ENCODE results near the gene GZMM.

The GZMM gene

GRCh38 chr19:531753-532560 lies 11.9 kb upstream of the GZMM start, which contains the start of gene CDC34:
CDC34 (plus strand) TSS chr19:531760; CDS start chr19:531932, 172 bp downstream.
- no peak for TF ChIP-seq CTCF (conservative IDR thresholded peaks at IDR 0.05; ENCODE audit: control insufficient read depth, insufficient read depth, low read depth, low read length)
- DNase-seq (ENCODE audit: low read depth), result no peak
- peak within 1 kb of the TSS; percentile 73 for H3K4me3 ChIP-seq (ENCODE audit: control insufficient read depth, low read depth, low read length)

GRCh38 chr19:532561-533363 lies 11.1 kb upstream of the GZMM start:
- peak; percentile 60 for TF ChIP-seq CTCF (conservative IDR thresholded peaks at IDR 0.05; ENCODE audit: control insufficient read depth, insufficient read depth, low read depth, low read length)
- peak overlapping the region; percentile 73 for H3K4me3 ChIP-seq (ENCODE audit: control insufficient read depth, low read depth, low read length)
- DNase-seq (ENCODE audit: low read depth), result peak; percentile 74

- peak overlapping the region; percentile 73 for H3K4me3 ChIP-seq (ENCODE audit: control insufficient read depth, low read depth, low read length)
- no peak for DNase-seq (ENCODE audit: low read depth)
- no peak for TF ChIP-seq CTCF (conservative IDR thresholded peaks at IDR 0.05; ENCODE audit: control insufficient read depth, insufficient read depth, low read depth, low read length)
These were observed 10.3 kb upstream of the GZMM start for GRCh38 chr19:533364-534058.

- no peak for DNase-seq (ENCODE audit: low read depth)
- H3K4me3 ChIP-seq (ENCODE audit: control insufficient read depth, low read depth, low read length), result no peak overlapping the region
- no peak for TF ChIP-seq CTCF (conservative IDR thresholded peaks at IDR 0.05; ENCODE audit: control insufficient read depth, insufficient read depth, low read depth, low read length)
These were observed 9.8 kb upstream of the GZMM start for GRCh38 chr19:534088-534487.

- DNase-seq (ENCODE audit: low read depth), result peak; percentile 23
- no peak overlapping the region for H3K4me3 ChIP-seq (ENCODE audit: control insufficient read depth, low read depth, low read length)
- no peak for TF ChIP-seq CTCF (conservative IDR thresholded peaks at IDR 0.05; ENCODE audit: control insufficient read depth, insufficient read depth, low read depth, low read length)
These were observed 8.6 kb upstream of the GZMM start for GRCh38 chr19:535017-535835.

All from fibroblast of mammary gland (primary cell).